Measurements from ENCODE around the gene C10orf120. TPM values are rescaled to one million over a fixed set of nuclear protein-coding genes. Genes with fewer than 3 reads are reported as not detected.

The C10orf120 gene
- total RNA-seq, 4 donors from 2014 or later: not detected

DNA sequence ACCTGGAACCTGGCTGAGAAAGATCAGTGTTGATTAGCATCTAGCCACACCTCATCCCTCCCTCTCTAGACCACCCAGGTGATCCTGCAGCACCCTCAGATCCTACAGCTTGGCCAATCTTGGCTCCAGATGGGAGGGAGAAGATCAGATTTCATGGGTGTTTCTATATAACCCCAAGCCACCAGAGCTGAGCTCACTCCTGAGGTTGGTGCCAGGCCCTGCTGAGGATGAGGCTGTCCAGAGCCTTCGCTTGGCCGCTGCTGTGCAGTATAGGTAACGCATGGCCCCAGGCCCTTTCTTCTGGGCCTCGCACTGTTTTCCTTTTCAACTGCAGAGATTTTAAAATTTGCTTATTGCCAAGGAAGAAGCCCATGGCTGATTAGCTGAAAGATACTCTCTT, 27.0 kb downstream of the C10orf120 start:
- intact Hi-C loops (cut with DNase I; ENCODE audit: low total_unique reads): no loop called here
- TF ChIP-seq, protein P1, sequence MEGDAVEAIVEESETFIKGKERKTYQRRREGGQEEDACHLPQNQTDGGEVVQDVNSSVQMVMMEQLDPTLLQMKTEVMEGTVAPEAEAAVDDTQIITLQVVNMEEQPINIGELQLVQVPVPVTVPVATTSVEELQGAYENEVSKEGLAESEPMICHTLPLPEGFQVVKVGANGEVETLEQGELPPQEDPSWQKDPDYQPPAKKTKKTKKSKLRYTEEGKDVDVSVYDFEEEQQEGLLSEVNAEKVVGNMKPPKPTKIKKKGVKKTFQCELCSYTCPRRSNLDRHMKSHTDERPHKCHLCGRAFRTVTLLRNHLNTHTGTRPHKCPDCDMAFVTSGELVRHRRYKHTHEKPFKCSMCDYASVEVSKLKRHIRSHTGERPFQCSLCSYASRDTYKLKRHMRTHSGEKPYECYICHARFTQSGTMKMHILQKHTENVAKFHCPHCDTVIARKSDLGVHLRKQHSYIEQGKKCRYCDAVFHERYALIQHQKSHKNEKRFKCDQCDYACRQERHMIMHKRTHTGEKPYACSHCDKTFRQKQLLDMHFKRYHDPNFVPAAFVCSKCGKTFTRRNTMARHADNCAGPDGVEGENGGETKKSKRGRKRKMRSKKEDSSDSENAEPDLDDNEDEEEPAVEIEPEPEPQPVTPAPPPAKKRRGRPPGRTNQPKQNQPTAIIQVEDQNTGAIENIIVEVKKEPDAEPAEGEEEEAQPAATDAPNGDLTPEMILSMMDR (IDR thresholded peaks at IDR 0.05): no peak
- TF ChIP-seq POLR2A (IDR thresholded peaks at IDR 0.05): no peak
- DNase-seq: no peak

DNA sequence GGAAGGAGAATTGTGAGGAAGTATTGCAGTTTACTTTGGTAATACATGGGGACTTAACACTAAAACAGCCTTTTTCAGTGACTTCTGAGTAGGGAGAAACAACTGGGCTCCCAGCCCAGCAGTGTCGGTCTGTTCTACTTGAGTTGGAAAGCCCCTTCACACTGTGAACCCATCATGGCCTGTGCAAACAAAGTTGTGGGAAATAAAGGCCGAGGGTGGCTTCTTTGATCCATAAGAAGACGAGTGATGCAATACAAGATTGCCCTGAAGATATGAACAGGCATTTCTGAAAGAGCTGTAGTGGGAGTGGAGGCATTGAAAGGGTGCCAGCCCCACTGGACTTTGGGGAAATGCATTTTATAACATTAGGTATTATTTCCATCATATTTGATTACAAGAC, 28.3 kb downstream of the C10orf120 start:
- no peak for DNase-seq
- no peak overlapping the region for H3K4me3 ChIP-seq
- H3K27me3 ChIP-seq: no peaks in the 10 kb centered on the region
- TF ChIP-seq POLR2A (IDR thresholded peaks at IDR 0.05): no peak
- TF ChIP-seq, protein P1 (IDR thresholded peaks at IDR 0.05): no peak
- no peak overlapping the region for H3K27ac ChIP-seq
- no peaks in the 10 kb centered on the region for H3K9me3 ChIP-seq
- intact Hi-C loops (cut with DNase I; ENCODE audit: low total_unique reads): no loop called here
- H3K36me3 ChIP-seq: no peaks in the 10 kb centered on the region
- no peaks in the 10 kb centered on the region for H3K4me1 ChIP-seq

More for the DNA sequence above, 27.0 kb downstream of the C10orf120 start:
- Histone ChIP-seq H3K27ac (no peak overlapping the region), H3K4me1 (no peaks in the 10 kb centered on the region), H3K9me3 (no peaks in the 10 kb centered on the region), H3K36me3 (no peaks in the 10 kb centered on the region), H3K4me3 (no peak overlapping the region), H3K27me3 (no peaks in the 10 kb centered on the region)

DNA sequence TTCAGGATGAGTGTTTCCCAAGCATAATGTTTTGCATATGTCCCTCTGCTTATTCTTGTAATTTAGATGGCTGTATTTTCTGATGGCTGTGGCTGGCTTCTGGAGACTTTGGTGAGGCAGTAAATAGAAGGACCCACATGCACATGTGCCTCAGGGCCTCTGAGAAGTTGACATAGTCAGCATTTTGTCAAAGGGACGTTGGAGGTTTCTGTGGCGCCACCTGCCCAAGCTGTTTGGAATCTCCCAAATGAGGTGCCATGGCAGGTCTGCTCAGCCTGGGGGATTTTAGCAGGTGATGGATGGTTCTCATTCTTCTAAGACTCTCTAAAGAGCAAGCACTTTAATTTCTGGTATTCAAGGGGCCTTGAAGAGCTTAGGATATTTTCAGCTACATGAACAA, 29.8 kb downstream of the C10orf120 start:
- H3K27ac ChIP-seq: no peak overlapping the region
- TF ChIP-seq, protein P1 (IDR thresholded peaks at IDR 0.05): no peak
- TF ChIP-seq POLR2A (IDR thresholded peaks at IDR 0.05): no peak
- H3K27me3 ChIP-seq: no peaks in the 10 kb centered on the region
- H3K4me1 ChIP-seq: no peaks in the 10 kb centered on the region
- DNase-seq: no peak
- no peak overlapping the region for H3K4me3 ChIP-seq
- H3K9me3 ChIP-seq: no peaks in the 10 kb centered on the region
- intact Hi-C loops (cut with DNase I; ENCODE audit: low total_unique reads): no loop called here
- no peaks in the 10 kb centered on the region for H3K36me3 ChIP-seq

DNA sequence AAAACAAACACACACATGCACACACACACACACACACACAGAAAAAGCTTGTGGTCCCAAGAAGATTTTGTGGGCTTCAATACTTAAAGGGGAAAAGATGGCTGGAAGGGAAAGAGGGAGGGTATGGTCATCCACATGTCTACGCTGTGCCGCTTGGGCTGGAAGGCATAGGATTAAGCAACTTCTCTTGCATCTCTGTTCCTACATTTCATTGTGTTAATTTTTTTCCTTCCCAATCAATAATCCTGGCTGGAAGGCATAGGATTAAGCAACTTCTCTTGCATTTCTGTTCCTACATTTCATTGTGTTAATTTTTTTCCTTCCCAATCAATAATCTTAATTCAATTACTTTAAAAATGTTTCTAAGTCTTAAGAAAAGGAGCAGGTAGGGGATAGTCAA, 30.6 kb downstream of the C10orf120 start:
- Histone ChIP-seq H3K27ac (no peak overlapping the region), H3K27me3 (no peaks in the 10 kb centered on the region), H3K9me3 (no peaks in the 10 kb centered on the region), H3K36me3 (no peaks in the 10 kb centered on the region), H3K4me3 (no peak overlapping the region), H3K4me1 (no peaks in the 10 kb centered on the region)
- intact Hi-C loops (cut with DNase I; ENCODE audit: low total_unique reads): no loop called here
- TF ChIP-seq, protein P1 (IDR thresholded peaks at IDR 0.05): no peak
- no peak for TF ChIP-seq POLR2A (IDR thresholded peaks at IDR 0.05)
- DNase-seq: no peak

DNA sequence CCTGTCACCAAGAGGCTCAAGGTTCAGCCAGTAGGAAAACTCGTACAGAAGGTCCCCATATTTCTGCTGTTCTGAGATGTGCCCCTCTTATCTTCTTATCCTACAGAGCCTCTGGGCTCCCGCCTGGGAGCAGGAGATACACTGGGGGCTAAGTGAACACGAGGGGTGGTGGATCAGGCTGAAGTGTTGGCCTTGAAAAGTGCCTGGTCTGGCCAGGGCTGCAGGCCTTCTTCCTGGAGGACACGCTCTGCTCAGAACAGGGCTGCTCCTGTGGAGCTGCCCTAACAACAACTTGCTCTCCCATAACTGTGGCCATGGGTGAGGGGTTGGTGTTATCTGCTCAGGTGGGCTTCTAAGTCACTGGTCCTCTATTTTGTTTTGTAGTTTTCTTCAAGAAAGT, 33.7 kb downstream of the C10orf120 start:
- TF ChIP-seq, protein P1 (IDR thresholded peaks at IDR 0.05): no peak
- no peak for TF ChIP-seq POLR2A (IDR thresholded peaks at IDR 0.05)
- H3K36me3 ChIP-seq: no peaks in the 10 kb centered on the region
- DNase-seq: no peak
- H3K27me3 ChIP-seq: no peaks in the 10 kb centered on the region
- intact Hi-C loops (cut with DNase I; ENCODE audit: low total_unique reads): no loop called here
- no peaks in the 10 kb centered on the region for H3K9me3 ChIP-seq
- no peak overlapping the region for H3K27ac ChIP-seq
- H3K4me1 ChIP-seq: no peaks in the 10 kb centered on the region
- H3K4me3 ChIP-seq: no peak overlapping the region

All from uterus (tissue), 4 donors.